HepG2 (cell line): Measurements from ENCODE around the gene ABTB2. TPM values are rescaled to one million over a fixed set of nuclear protein-coding genes. Genes with fewer than 3 reads are reported as not detected.

Experiments
- ELF4 ChIP-seq: sonication (generic); formaldehyde crosslinking; IDR thresholded peaks from 2 replicates; pipeline ENCODE4 v1.5.0; 2020; ENCODE audit warnings: missing genetic modification reagents, mild to moderate bottlenecking, moderate library complexity, borderline replicate concordance
- ERF ChIP-seq: IDR thresholded peaks from 2 replicates; pipeline ENCODE4 v1.6.1; 2018; ENCODE audit warnings: missing biosample characterization, missing genetic modification reagents
- ETV5 ChIP-seq: IDR thresholded peaks from 2 replicates; pipeline ENCODE4 v1.6.1; 2018; ENCODE audit warnings: missing biosample characterization, missing genetic modification reagents, inconsistent platforms, borderline replicate concordance
- FOXA1 ChIP-seq, 2 experiments: fragments of 450-650 bp in 1 of 2; sonication (generic) in 1 of 2; formaldehyde crosslinking in 1 of 2; IDR thresholded peaks; 2 replicates each; pipeline versions ENCODE4 v1.4.0 to v1.6.1; 2016 to 2020; ENCODE audit warnings: missing genetic modification reagents in 1 of 2
- GATAD2A ChIP-seq: IDR thresholded peaks from 2 replicates; pipeline ENCODE4 v1.6.1; 2016
- IKZF5 ChIP-seq: IDR thresholded peaks from 2 replicates; pipeline ENCODE4 v1.6.1; 2018; ENCODE audit warnings: missing genetic modification reagents, mild to moderate bottlenecking, missing compliant biosample characterization
- NCOA5 ChIP-seq: sonication (generic); formaldehyde crosslinking; IDR thresholded peaks from 2 replicates; pipeline ENCODE4 v1.4.0; 2020; ENCODE audit warnings: missing genetic modification reagents
- PRDM15 ChIP-seq: sonication (generic); formaldehyde crosslinking; IDR thresholded peaks from 2 replicates; pipeline ENCODE4 v1.4.0; 2020; ENCODE audit warnings: missing genetic modification reagents
- RBM22 ChIP-seq: fragments of 200-400 bp; formaldehyde crosslinking; optimal IDR thresholded peaks from 2 replicates; pipeline ENCODE3; 2017; ENCODE audit warnings: mild to moderate bottlenecking, low read length, moderate library complexity
- SPEN ChIP-seq: sonication (generic); formaldehyde crosslinking; IDR thresholded peaks from 2 replicates; pipeline ENCODE4 v1.5.1; 2020; ENCODE audit warnings: low read depth, mild to moderate bottlenecking, missing genetic modification reagents
- THAP11 ChIP-seq: IDR thresholded peaks from 2 replicates; pipeline ENCODE4 v1.6.1; 2016; ENCODE audit warnings: missing biosample characterization, missing genetic modification reagents
- ZNF710 ChIP-seq: sonication (generic); formaldehyde crosslinking; IDR thresholded peaks from 2 replicates; pipeline ENCODE4 v1.5.0; 2020; ENCODE audit warnings: mild to moderate bottlenecking, missing genetic modification reagents, borderline replicate concordance
- ZNF770 ChIP-seq: sonication (generic); formaldehyde crosslinking; IDR thresholded peaks from 2 replicates; pipeline ENCODE4 v1.5.0; 2020; ENCODE audit warnings: mild to moderate bottlenecking, missing genetic modification reagents
- ZNF777 ChIP-seq: sonication (generic); formaldehyde crosslinking; IDR thresholded peaks from 2 replicates; pipeline ENCODE4 v1.4.0; 2020; ENCODE audit warnings: missing genetic modification reagents
- ZSCAN21 ChIP-seq: sonication (generic); formaldehyde crosslinking; IDR thresholded peaks from 2 replicates; pipeline ENCODE4 v1.8.0; 2022; ENCODE audit warnings: mild to moderate bottlenecking, missing genetic modification reagents, moderate library complexity, borderline replicate concordance
- polyA plus RNA-seq, 8 experiments: library from polyadenylated mRNA; depleted of rRNA in 3 of 8; stranded (reverse) in 7 of 8; unstranded in 1 of 8; fragments of >200 nt; fragmentation: Illumina TruSeq in 4 of 8; extraction: Trizol in 4 of 8; gene quantifications; 2 replicates each; pipeline versions ENCODE4 v1.2.1 to v1.2.3, GENCODE V29; 2011 to 2016; ENCODE audit warnings: low read depth in 4 of 8, missing spikeins in 1 of 8, mixed read lengths in 1 of 8; ENCODE audit not compliant: insufficient read depth in 1 of 8
- total RNA-seq, 5 experiments: library from RNA; depleted of rRNA; stranded (reverse); fragments of >200 nt; fragmentation: Illumina TruSeq; extraction: Trizol; gene quantifications; 2 replicates each; pipeline ENCODE4 v1.2.3, GENCODE V29; 2016; ENCODE audit warnings: low read depth in 1 of 5
- TF ChIP-seq, protein P1 (sequence below): sonication (generic); formaldehyde crosslinking; conservative IDR thresholded peaks from 2 replicates; pipeline ENCODE4 v1.4.0; 2020; ENCODE audit warnings: missing genetic modification reagents
- TF ChIP-seq, protein P2 (sequence below): sonication (generic); formaldehyde crosslinking; IDR thresholded peaks from 2 replicates; pipeline ENCODE4 v1.8.0; 2022; ENCODE audit warnings: missing genetic modification reagents, low read depth, mild to moderate bottlenecking, borderline replicate concordance

ABTB2 gene
- total and polyA plus RNA-seq, 2 of the 13 experiments (the other 11 are each of a cell fraction or from before 2014, with no cell fraction given), result 5.1 to 15.4 TPM

DNA sequence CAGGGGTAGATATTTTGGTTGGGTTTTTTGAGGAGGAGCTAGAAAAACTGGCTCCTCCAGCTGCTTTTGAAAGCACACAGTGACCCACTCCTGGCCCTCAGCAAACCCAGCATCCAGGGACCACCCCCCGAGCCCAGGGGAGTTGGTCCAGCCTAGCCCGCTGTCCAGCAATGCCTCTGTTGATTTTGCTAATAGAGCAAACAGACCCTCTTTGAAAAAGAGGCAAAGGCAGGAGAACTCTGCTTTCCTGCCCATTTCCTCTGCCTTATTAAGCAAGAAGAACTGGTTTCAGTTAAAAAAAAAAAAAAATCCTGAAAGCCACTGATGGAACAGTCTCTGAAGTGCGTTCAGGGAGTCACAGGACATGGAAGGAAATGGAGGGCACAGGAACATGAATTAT, 25.3 kb downstream of the ABTB2 start (continued):
- TF ChIP-seq ZNF770 (CRISPR knock-in tag) (no peak), ZSCAN21 (CRISPR knock-in tag) (no peak), ZNF710 (CRISPR knock-in tag) (no peak), IKZF5 (no peak), SPEN (CRISPR knock-in tag) (no peak), RBM22 (no peak), FOXA1 (IDR thresholded peaks at IDR 0.05) (no peak), FOXA1 (CRISPR knock-in tag; IDR thresholded peaks at IDR 0.05) (peak; percentile 74), ZNF777 (CRISPR knock-in tag) (no peak), ERF (CRISPR knock-in tag) (no peak), ELF4 (CRISPR knock-in tag) (0 out of 2 replicates have a peak, but pooled peaks have one; percentile 35), THAP11 (CRISPR knock-in tag) (no peak), NCOA5 (no peak), PRDM15 (CRISPR knock-in tag) (no peak), ETV5 (CRISPR knock-in tag) (peak; percentile 36; the same call in 1 of the 2 replicates), GATAD2A (CRISPR knock-in tag) (peak; percentile 63)
- TF ChIP-seq, protein P1, sequence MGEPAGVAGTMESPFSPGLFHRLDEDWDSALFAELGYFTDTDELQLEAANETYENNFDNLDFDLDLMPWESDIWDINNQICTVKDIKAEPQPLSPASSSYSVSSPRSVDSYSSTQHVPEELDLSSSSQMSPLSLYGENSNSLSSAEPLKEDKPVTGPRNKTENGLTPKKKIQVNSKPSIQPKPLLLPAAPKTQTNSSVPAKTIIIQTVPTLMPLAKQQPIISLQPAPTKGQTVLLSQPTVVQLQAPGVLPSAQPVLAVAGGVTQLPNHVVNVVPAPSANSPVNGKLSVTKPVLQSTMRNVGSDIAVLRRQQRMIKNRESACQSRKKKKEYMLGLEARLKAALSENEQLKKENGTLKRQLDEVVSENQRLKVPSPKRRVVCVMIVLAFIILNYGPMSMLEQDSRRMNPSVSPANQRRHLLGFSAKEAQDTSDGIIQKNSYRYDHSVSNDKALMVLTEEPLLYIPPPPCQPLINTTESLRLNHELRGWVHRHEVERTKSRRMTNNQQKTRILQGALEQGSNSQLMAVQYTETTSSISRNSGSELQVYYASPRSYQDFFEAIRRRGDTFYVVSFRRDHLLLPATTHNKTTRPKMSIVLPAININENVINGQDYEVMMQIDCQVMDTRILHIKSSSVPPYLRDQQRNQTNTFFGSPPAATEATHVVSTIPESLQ (CRISPR knock-in tag), result no peak
- TF ChIP-seq, protein P2, sequence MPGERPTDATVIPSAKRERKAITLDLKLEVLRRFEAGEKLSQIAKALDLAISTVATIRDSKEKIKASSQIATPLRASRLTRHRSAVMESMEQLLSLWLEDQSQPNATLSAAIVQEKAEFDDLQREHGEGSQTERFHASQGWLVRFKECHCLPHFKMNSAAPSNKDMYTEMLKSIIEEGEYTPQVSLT, result no peak
